Neural cell (in vitro differentiated cells): ENCODE results near the gene NIPA2.

ENCODE experiments used
- CTCF ChIP-seq: fragments of 450-650 bp; IDR thresholded peaks from 2 replicates; pipeline ENCODE4 v1.5.1; 2014; ENCODE audit warnings: antibody characterized with exemption, mild to moderate bottlenecking, moderate library complexity; ENCODE audit not compliant: poor library complexity, severe bottlenecking
- EZH2 ChIP-seq: fragments of 200-600, 300-800 bp; shearing (Covaris generic), sonication (generic); IDR thresholded peaks from 2 replicates; pipeline ENCODE4 v1.6.1; 2014; ENCODE audit warnings: antibody characterized with exemption, low read length, borderline replicate concordance, mild to moderate bottlenecking; ENCODE audit not compliant: insufficient read depth, poor library complexity, severe bottlenecking
- POLR2AphosphoS5 ChIP-seq: IDR thresholded peaks from 2 replicates; pipeline ENCODE4 v1.6.1; 2012
- RAD21 ChIP-seq: fragments of 450-650 bp; conservative IDR thresholded peaks from 2 replicates; pipeline ENCODE4 v1.6.1; 2014; ENCODE audit warnings: antibody characterized with exemption, mild to moderate bottlenecking, moderate library complexity
- REST ChIP-seq: IDR thresholded peaks from 2 replicates; pipeline ENCODE4 v1.6.1; 2012; ENCODE audit warnings: borderline replicate concordance
- TAF1 ChIP-seq: IDR thresholded peaks from 2 replicates; pipeline ENCODE4 v1.6.1; 2012; ENCODE audit warnings: low read depth

- no peak for TF ChIP-seq EZH2
- no peak for TF ChIP-seq POLR2AphosphoS5
- TF ChIP-seq CTCF, result no peak
- TF ChIP-seq RAD21, result no peak
- TF ChIP-seq TAF1, result no peak
- no peak for TF ChIP-seq REST
Observed at GRCh38 chr15:22877607-22878006, 39.1 kb downstream of the NIPA2 start.
